Retinal pigment epithelial cell (primary cell): ENCODE measurements around the gene PICALM.

Experiments
- DNase-seq: peaks from one replicate; pipeline ENCODE4 v3.0.0-alpha.2; 2010; ENCODE audit warnings: low read depth
- H3K4me3 ChIP-seq: 2 replicates; pipeline ENCODE4 v1.5.1; 2011; ENCODE audit warnings: mild to moderate bottlenecking, low read length, control low read depth, moderate library complexity
- TF ChIP-seq, protein P1 (sequence below): conservative IDR thresholded peaks from 2 replicates; pipeline ENCODE4 v1.5.1; 2011; ENCODE audit warnings: low read depth, low read length, control low read depth, inconsistent platforms

Gene PICALM

DNA sequence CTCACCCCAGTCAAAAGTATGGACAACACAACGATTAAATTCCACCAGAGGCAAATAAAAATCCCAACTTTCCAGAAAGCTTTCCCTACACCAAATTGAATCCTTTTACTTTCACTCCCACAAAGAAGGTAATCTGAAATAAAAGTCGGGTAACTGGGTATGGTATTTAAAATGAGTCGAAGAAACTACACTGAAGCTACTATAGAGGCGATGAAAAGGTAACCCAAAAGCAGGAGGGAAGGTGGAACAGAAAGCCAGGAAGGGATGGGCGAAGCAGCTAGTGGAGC is 1.1 kb downstream of the PICALM start:
- no peak for DNase-seq
- peak overlapping the region; percentile 86 for H3K4me3 ChIP-seq
- TF ChIP-seq, protein P1, sequence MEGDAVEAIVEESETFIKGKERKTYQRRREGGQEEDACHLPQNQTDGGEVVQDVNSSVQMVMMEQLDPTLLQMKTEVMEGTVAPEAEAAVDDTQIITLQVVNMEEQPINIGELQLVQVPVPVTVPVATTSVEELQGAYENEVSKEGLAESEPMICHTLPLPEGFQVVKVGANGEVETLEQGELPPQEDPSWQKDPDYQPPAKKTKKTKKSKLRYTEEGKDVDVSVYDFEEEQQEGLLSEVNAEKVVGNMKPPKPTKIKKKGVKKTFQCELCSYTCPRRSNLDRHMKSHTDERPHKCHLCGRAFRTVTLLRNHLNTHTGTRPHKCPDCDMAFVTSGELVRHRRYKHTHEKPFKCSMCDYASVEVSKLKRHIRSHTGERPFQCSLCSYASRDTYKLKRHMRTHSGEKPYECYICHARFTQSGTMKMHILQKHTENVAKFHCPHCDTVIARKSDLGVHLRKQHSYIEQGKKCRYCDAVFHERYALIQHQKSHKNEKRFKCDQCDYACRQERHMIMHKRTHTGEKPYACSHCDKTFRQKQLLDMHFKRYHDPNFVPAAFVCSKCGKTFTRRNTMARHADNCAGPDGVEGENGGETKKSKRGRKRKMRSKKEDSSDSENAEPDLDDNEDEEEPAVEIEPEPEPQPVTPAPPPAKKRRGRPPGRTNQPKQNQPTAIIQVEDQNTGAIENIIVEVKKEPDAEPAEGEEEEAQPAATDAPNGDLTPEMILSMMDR = no peak

DNA sequence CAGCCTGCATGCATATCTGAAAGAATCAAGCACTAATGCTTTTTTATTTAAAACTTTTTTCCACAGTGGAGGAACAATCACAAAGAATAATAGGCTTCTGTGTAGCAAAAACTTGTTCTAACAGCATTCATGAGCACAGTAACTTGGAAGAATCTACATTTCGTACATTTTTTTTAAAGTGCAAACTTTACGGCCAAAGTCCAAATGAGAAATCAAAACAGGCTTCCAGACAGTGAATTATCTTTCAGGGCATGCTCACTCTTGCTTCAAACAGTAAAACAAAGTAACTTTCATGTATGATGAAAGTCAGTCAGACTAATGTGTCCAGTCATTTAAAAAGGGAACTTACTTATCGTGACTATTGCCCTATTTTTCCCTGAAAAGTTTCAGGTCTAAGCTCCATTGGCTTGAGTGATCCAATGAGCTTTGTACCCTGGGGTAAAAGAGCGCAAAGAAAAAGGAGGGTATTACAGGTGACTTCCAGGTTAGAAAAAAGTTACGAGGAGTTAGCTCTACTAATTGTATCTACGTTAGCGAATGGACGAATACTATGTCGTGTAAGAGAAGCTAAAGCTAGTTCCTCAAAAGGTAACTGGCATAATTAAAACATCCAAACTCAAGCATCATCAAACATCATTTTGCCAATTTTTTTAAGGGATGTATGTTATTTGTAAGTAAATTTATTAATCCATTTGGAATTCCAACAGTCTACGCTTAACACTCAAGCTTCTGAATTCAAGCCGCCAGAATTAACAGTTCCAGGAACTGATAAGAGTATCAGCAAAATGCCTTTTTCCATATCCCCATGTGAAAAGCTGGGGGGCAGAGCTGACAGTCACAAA is 1.7 kb downstream of the PICALM start:
- peak overlapping the region; percentile 86 for H3K4me3 ChIP-seq
- DNase-seq = no peak
- TF ChIP-seq, protein P1 = no peak

DNA sequence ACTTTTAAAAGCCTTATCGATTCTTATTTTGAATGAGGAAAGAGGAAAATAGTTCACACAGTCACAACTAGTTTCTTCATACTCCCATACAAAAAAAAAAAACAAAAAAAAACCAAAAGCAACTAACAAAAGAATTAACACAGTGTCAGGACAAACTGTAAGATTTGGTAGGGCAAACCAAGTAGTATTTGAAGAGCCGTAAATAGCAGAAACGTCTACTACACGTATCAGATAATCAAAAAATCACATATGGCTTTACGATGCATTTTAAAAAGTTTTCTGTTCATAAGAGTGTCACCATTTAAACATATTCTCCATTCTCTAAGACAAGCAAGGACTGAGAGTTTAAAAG is 2.3 kb downstream of the PICALM start:
- TF ChIP-seq, protein P1 = no peak
- H3K4me3 ChIP-seq = peak overlapping the region; percentile 86
- DNase-seq = no peak

GRCh38 chr11:86066033-86066432 is 2.9 kb downstream of the PICALM start:
- no peak for DNase-seq
- TF ChIP-seq, protein P1 = no peak
- H3K4me3 ChIP-seq = peak overlapping the region; percentile 86

- DNase-seq = peak; percentile 32
- TF ChIP-seq, protein P1 = no peak
- no peak overlapping the region for H3K4me3 ChIP-seq
These were observed 4.6 kb downstream of the PICALM start for GRCh38 chr11:86064220-86064803.

GRCh38 chr11:86063536-86063935 is 5.3 kb downstream of the PICALM start:
- TF ChIP-seq, protein P1 = no peak
- no peak for DNase-seq
- no peak overlapping the region for H3K4me3 ChIP-seq

- no peak for DNase-seq
- no peak overlapping the region for H3K4me3 ChIP-seq
- TF ChIP-seq, protein P1 = no peak
These were observed 6.2 kb downstream of the PICALM start for GRCh38 chr11:86062719-86063118.
